Measurements from ENCODE around the gene PDIK1L.
"Not testable (repeated sequence)": the region's sequence is repeated elsewhere in the genome, so short reads cannot be mapped to it uniquely, and the experiment has no call there.

The PDIK1L gene

GRCh38 chr1:26096471-26096870 lies 15.2 kb upstream of the PDIK1L start:
- no peak overlapping the region for H2AFZ ChIP-seq (ENCODE audit: low read depth, low read length)
- H3K4me3 ChIP-seq (ENCODE audit: low read length): no peak overlapping the region
- H3K4me1 ChIP-seq (ENCODE audit: insufficient read depth, low read length): peaks cover 10% of the 10 kb centered on the region
- no peaks in the 10 kb centered on the region for H3K9me3 ChIP-seq (ENCODE audit: low read length)
- H3K36me3 ChIP-seq (ENCODE audit: insufficient read depth, low read length): no peaks in the 10 kb centered on the region
- H3K27me3 ChIP-seq (ENCODE audit: insufficient read depth, low read length): peaks cover 9% of the 10 kb centered on the region

GRCh38 chr1:26097696-26098095 lies 13.9 kb upstream of the PDIK1L start:
- Histone ChIP-seq H3K4me3 (ENCODE audit: low read length) (no peak overlapping the region), H2AFZ (ENCODE audit: low read depth, low read length) (no peak overlapping the region), H3K4me1 (ENCODE audit: insufficient read depth, low read length) (peaks cover 10% of the 10 kb centered on the region), H3K36me3 (ENCODE audit: insufficient read depth, low read length) (no peaks in the 10 kb centered on the region), H3K9me3 (ENCODE audit: low read length) (no peaks in the 10 kb centered on the region), H3K27me3 (ENCODE audit: insufficient read depth, low read length) (peaks cover 17% of the 10 kb centered on the region)

- H2AFZ ChIP-seq (ENCODE audit: low read depth, low read length): no peak overlapping the region
- H3K27me3 ChIP-seq (ENCODE audit: insufficient read depth, low read length): peaks cover 19% of the 10 kb centered on the region
- no peak overlapping the region for H3K4me3 ChIP-seq (ENCODE audit: low read length)
- H3K36me3 ChIP-seq (ENCODE audit: insufficient read depth, low read length): no peaks in the 10 kb centered on the region
- peaks cover 10% of the 10 kb centered on the region for H3K4me1 ChIP-seq (ENCODE audit: insufficient read depth, low read length)
- no peaks in the 10 kb centered on the region for H3K9me3 ChIP-seq (ENCODE audit: low read length)
These were observed 13.0 kb upstream of the PDIK1L start for GRCh38 chr1:26098602-26099001.

GRCh38 chr1:26099780-26100179 lies 11.8 kb upstream of the PDIK1L start:
- H3K4me1 ChIP-seq (ENCODE audit: insufficient read depth, low read length): peaks cover 2% of the 10 kb centered on the region
- no peaks in the 10 kb centered on the region for H3K9me3 ChIP-seq (ENCODE audit: low read length)
- H3K27me3 ChIP-seq (ENCODE audit: insufficient read depth, low read length): peaks cover 9% of the 10 kb centered on the region
- H2AFZ ChIP-seq (ENCODE audit: low read depth, low read length): no peak overlapping the region
- no peak overlapping the region for H3K4me3 ChIP-seq (ENCODE audit: low read length)
- H3K36me3 ChIP-seq (ENCODE audit: insufficient read depth, low read length): no peaks in the 10 kb centered on the region

GRCh38 chr1:26100204-26100603 lies 11.4 kb upstream of the PDIK1L start:
- H3K27me3 ChIP-seq (ENCODE audit: insufficient read depth, low read length); H3K4me3 ChIP-seq (ENCODE audit: low read length): not testable (repeated sequence)

GRCh38 chr1:26102119-26102518 lies 9.5 kb upstream of the PDIK1L start:
- no peaks in the 10 kb centered on the region for H3K9me3 ChIP-seq (ENCODE audit: low read length)
- no peaks in the 10 kb centered on the region for H3K4me1 ChIP-seq (ENCODE audit: insufficient read depth, low read length)
- no peak overlapping the region for H2AFZ ChIP-seq (ENCODE audit: low read depth, low read length)
- H3K36me3 ChIP-seq (ENCODE audit: insufficient read depth, low read length): no peaks in the 10 kb centered on the region
- H3K27me3 ChIP-seq (ENCODE audit: insufficient read depth, low read length): peaks cover 9% of the 10 kb centered on the region
- H3K4me3 ChIP-seq (ENCODE audit: low read length): no peak overlapping the region

More at GRCh38 chr1:26100204-26100603, 11.4 kb upstream of the PDIK1L start:
- not testable (repeated sequence) for H3K4me1 ChIP-seq (ENCODE audit: insufficient read depth, low read length); H2AFZ ChIP-seq (ENCODE audit: low read depth, low read length); H3K9me3 ChIP-seq (ENCODE audit: low read length); H3K36me3 ChIP-seq (ENCODE audit: insufficient read depth, low read length)

GRCh38 chr1:26102526-26102925 lies 9.1 kb upstream of the PDIK1L start:
- Histone ChIP-seq H2AFZ (ENCODE audit: low read depth, low read length) (no peak overlapping the region), H3K9me3 (ENCODE audit: low read length) (no peaks in the 10 kb centered on the region), H3K27me3 (ENCODE audit: insufficient read depth, low read length) (peaks cover 9% of the 10 kb centered on the region), H3K36me3 (ENCODE audit: insufficient read depth, low read length) (no peaks in the 10 kb centered on the region), H3K4me3 (ENCODE audit: low read length) (no peak overlapping the region), H3K4me1 (ENCODE audit: insufficient read depth, low read length) (no peaks in the 10 kb centered on the region)

- not testable (repeated sequence) for H3K4me1 ChIP-seq (ENCODE audit: insufficient read depth, low read length)
These were observed 6.4 kb upstream of the PDIK1L start for GRCh38 chr1:26105226-26105548.

GRCh38 chr1:26109229-26110164 lies 2.1 kb upstream of the PDIK1L start:
- Histone ChIP-seq H3K27me3 (ENCODE audit: insufficient read depth, low read length) (no peaks in the 10 kb centered on the region), H3K36me3 (ENCODE audit: insufficient read depth, low read length) (peaks cover 8% of the 10 kb centered on the region), H3K4me3 (ENCODE audit: low read length) (peak overlapping the region; percentile 72), H2AFZ (ENCODE audit: low read depth, low read length) (no peak overlapping the region), H3K9me3 (ENCODE audit: low read length) (no peaks in the 10 kb centered on the region), H3K4me1 (ENCODE audit: insufficient read depth, low read length) (peaks cover 21% of the 10 kb centered on the region)

More at GRCh38 chr1:26105226-26105548, 6.4 kb upstream of the PDIK1L start:
- H3K36me3 ChIP-seq (ENCODE audit: insufficient read depth, low read length); H3K27me3 ChIP-seq (ENCODE audit: insufficient read depth, low read length); H3K9me3 ChIP-seq (ENCODE audit: low read length); H3K4me3 ChIP-seq (ENCODE audit: low read length); H2AFZ ChIP-seq (ENCODE audit: low read depth, low read length): not testable (repeated sequence)

GRCh38 chr1:26110731-26111529 lies 694 bp upstream of the PDIK1L start:
- no peaks in the 10 kb centered on the region for H3K9me3 ChIP-seq (ENCODE audit: low read length)

GRCh38 chr1:26112407-26112775 lies 767 bp downstream of the PDIK1L start:
- Histone ChIP-seq H2AFZ (ENCODE audit: low read depth, low read length) (peak overlapping the region; percentile 65), H3K27me3 (ENCODE audit: insufficient read depth, low read length) (no peaks in the 10 kb centered on the region), H3K36me3 (ENCODE audit: insufficient read depth, low read length) (peaks cover 26% of the 10 kb centered on the region), H3K4me1 (ENCODE audit: insufficient read depth, low read length) (peaks cover 21% of the 10 kb centered on the region), H3K9me3 (ENCODE audit: low read length) (no peaks in the 10 kb centered on the region), H3K4me3 (ENCODE audit: low read length) (peak overlapping the region; percentile 72)

More at GRCh38 chr1:26110731-26111529, 694 bp upstream of the PDIK1L start:
- H3K27me3 ChIP-seq (ENCODE audit: insufficient read depth, low read length): no peaks in the 10 kb centered on the region
- H3K36me3 ChIP-seq (ENCODE audit: insufficient read depth, low read length): peaks cover 17% of the 10 kb centered on the region
- peak overlapping the region; percentile 95 for H2AFZ ChIP-seq (ENCODE audit: low read depth, low read length)
- H3K4me1 ChIP-seq (ENCODE audit: insufficient read depth, low read length): peaks cover 21% of the 10 kb centered on the region
- H3K4me3 ChIP-seq (ENCODE audit: low read length): peak overlapping the region; percentile 72

GRCh38 chr1:26114165-26114927 lies 2.7 kb downstream of the PDIK1L start:
- Histone ChIP-seq H3K27me3 (ENCODE audit: insufficient read depth, low read length) (no peaks in the 10 kb centered on the region), H3K4me3 (ENCODE audit: low read length) (no peak overlapping the region), H3K9me3 (ENCODE audit: low read length) (no peaks in the 10 kb centered on the region), H2AFZ (ENCODE audit: low read depth, low read length) (no peak overlapping the region), H3K4me1 (ENCODE audit: insufficient read depth, low read length) (peaks cover 21% of the 10 kb centered on the region), H3K36me3 (ENCODE audit: insufficient read depth, low read length) (peaks cover 37% of the 10 kb centered on the region)

All from neuron (in vitro differentiated cells).